Measurements from ENCODE around the gene KDR.

Gene KDR

DNA sequence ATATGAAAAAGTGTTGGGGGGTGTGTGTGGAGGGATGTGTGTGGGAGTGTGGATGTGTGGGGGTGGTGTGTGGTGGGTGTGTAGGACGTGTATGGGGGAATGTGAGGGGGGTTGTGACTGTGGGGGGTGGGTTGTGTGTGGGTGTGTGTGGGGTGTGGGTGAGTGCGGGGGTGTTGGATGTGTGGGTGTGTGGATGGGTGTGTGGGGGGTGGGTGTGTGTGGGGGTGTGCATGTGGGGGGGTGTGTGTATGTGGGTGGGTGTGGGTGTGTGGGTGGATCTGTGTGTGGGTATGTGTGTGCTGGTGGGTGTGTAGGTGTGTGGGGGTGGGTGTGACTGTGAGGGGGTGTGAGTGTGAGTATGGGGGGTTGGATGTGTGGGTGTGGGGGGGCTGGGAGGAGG, 47.8 kb downstream of the KDR start:
- no peaks in the 10 kb centered on the region for H3K9me3 ChIP-seq (ENCODE audit: control insufficient read depth in 1 of 2, low read length in 2 of 2)
- H3K4me3 ChIP-seq (ENCODE audit: low read depth in 1 of 2, low read length in 2 of 2): no peak overlapping the region
- H3K4me1 ChIP-seq (ENCODE audit: control insufficient read depth in 1 of 2, insufficient read depth in 2 of 2, low read length in 2 of 2): no peaks in the 10 kb centered on the region
- no peaks in the 10 kb centered on the region for H3K27me3 ChIP-seq (ENCODE audit: low read depth, low read length)
- no peaks in the 10 kb centered on the region for H3K36me3 ChIP-seq (ENCODE audit: control insufficient read depth in 1 of 2, insufficient read depth in 2 of 2, low read length in 2 of 2)
- no peak overlapping the region for H3K27ac ChIP-seq (ENCODE audit: low read length)

DNA sequence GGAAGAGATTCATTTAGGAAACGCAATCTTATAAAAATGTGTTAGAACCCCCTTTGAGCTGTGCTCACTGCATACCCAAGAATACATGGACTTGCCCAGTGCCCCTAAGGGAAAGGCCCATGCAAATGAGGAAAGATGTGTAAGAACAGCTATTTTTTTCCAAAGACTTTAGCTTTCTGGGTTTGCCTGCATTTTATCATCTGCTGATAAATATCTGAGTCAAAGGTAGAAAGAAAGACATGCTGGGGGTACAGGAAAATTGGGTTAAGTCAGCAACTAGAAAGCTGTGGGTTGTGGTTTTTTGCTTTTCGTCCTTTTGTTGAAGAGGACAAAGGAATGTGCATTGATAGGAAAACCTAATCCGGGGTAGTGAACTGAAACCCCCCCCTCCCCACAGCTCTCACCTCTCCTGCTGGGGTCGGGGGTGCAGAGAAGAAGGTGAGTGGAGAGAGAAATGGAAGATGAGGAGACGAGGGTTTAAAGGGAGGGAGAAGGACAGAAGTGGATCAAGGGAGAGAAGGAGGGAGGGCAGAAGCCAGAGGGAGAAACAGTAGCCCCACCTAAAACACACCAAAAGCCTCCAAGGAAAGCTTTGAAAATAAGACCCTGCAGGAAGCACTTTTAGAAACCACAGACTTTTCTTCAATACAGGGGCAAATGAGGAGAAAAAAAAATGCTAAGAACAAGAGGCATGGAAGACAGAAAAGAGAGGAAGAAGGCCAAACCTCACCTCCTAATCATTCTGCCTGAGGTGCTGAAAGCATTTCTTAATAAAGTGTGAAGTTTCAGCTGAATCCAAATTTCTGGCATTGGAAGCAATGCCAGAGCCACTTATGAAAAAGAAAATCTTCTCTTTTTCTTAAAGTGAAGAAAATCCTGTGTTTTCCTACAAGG, 49.3 kb downstream of the KDR start:
- Histone ChIP-seq H3K4me1 (ENCODE audit: control insufficient read depth in 1 of 2, insufficient read depth in 2 of 2, low read length in 2 of 2) (no peaks in the 10 kb centered on the region), H3K4me3 (ENCODE audit: low read depth in 1 of 2, low read length in 2 of 2) (no peak overlapping the region), H3K27me3 (ENCODE audit: low read depth, low read length) (no peaks in the 10 kb centered on the region), H3K27ac (ENCODE audit: low read length) (no peak overlapping the region), H3K36me3 (ENCODE audit: control insufficient read depth in 1 of 2, insufficient read depth in 2 of 2, low read length in 2 of 2) (no peaks in the 10 kb centered on the region), H3K9me3 (ENCODE audit: control insufficient read depth in 1 of 2, low read length in 2 of 2) (no peaks in the 10 kb centered on the region)

DNA sequence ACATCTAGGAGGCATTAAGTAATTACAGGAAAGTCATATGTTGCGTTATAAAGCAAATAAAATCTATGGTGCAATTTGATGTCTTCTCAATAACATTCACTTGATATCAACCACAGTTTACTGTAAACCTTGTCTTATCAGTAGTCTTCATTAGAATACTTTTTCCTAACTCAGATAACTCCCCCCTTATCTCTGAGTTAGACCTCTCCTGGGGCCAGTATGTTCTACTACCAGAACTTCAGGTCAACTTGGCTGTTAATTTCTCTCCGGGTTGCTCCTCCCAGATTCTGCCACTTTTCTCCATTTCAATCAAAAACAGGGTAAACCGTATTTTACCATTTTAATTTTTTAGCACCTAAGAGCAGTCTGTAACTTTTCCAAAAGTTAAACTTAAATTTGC, 50.0 kb downstream of the KDR start:
- Histone ChIP-seq H3K9me3 (ENCODE audit: control insufficient read depth in 1 of 2, low read length in 2 of 2) (no peaks in the 10 kb centered on the region), H3K4me1 (ENCODE audit: control insufficient read depth in 1 of 2, insufficient read depth in 2 of 2, low read length in 2 of 2) (no peaks in the 10 kb centered on the region), H3K36me3 (ENCODE audit: control insufficient read depth in 1 of 2, insufficient read depth in 2 of 2, low read length in 2 of 2) (no peaks in the 10 kb centered on the region), H3K27me3 (ENCODE audit: low read depth, low read length) (no peaks in the 10 kb centered on the region), H3K27ac (ENCODE audit: low read length) (no peak overlapping the region), H3K4me3 (ENCODE audit: low read depth in 1 of 2, low read length in 2 of 2) (no peak overlapping the region)

DNA sequence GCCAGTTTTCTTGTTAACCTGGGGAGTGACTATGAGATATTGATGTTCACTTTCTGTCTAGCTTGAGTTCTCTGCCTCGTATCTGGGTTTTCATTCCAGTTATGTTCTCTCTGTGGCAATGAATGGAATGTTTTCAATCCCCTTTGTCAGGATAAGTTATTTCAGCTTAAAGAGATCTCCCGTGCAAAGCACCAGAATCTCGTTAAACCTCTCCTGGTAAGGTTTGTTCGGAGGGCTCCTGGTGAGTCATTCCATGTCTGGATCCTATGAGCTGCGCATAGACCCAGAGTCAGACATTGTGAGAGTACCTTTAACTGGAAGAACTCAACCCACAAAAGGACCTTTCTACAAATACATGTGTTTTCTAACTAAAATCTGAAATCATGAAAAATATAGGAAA, 51.0 kb downstream of the KDR start:
- Histone ChIP-seq H3K4me3 (ENCODE audit: low read depth in 1 of 2, low read length in 2 of 2) (no peak overlapping the region), H3K27ac (ENCODE audit: low read length) (no peak overlapping the region), H3K4me1 (ENCODE audit: control insufficient read depth in 1 of 2, insufficient read depth in 2 of 2, low read length in 2 of 2) (no peaks in the 10 kb centered on the region), H3K36me3 (ENCODE audit: control insufficient read depth in 1 of 2, insufficient read depth in 2 of 2, low read length in 2 of 2) (no peaks in the 10 kb centered on the region), H3K27me3 (ENCODE audit: low read depth, low read length) (no peaks in the 10 kb centered on the region), H3K9me3 (ENCODE audit: control insufficient read depth in 1 of 2, low read length in 2 of 2) (no peaks in the 10 kb centered on the region)

DNA sequence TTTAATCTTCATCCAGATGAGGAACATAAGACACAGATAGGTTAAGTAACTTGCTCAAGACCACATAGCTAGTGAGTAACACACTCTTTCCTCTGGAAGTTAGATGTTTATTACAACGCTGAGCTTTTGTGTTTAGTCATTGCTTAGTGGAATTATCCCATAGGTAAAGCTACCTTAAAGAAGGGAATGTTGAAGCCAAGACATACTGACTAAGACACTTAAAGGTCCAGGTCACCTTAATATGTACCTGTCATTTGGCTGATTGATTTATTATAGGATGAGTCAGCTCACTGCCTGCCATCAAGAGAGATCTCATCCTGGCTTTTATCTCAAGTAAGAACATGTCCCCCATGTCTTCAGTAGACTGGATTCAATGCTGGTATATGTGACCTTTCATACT, 53.4 kb downstream of the KDR start:
- Histone ChIP-seq H3K4me3 (ENCODE audit: low read depth in 1 of 2, low read length in 2 of 2) (no peak overlapping the region), H3K9me3 (ENCODE audit: control insufficient read depth in 1 of 2, low read length in 2 of 2) (no peaks in the 10 kb centered on the region), H3K27ac (ENCODE audit: low read length) (no peak overlapping the region)

DNA sequence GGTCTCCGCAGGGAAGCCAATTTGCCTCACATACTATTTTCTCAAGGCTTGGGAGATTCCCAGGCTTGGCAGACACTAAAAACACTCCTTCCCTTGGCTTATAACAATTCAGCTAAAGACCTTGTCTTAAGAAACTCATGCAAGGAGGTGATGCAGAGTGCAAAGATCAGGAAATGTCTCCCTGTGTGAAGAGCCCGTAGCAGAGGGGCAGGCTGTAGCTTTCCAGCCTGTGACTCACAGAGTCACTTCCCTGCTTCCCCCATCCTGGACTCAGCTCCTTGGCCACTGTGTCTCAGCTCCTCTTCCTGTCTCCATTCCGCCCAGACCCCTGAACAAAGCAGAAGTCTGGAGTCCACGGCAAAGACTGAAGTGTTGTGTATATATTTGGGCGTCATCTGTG, 56.1 kb downstream of the KDR start:
- Histone ChIP-seq H3K36me3 (ENCODE audit: control insufficient read depth in 1 of 2, insufficient read depth in 2 of 2, low read length in 2 of 2) (no peaks in the 10 kb centered on the region), H3K9me3 (ENCODE audit: control insufficient read depth in 1 of 2, low read length in 2 of 2) (no peaks in the 10 kb centered on the region), H3K27me3 (ENCODE audit: low read depth, low read length) (no peaks in the 10 kb centered on the region), H3K27ac (ENCODE audit: low read length) (no peak overlapping the region), H3K4me1 (ENCODE audit: control insufficient read depth in 1 of 2, insufficient read depth in 2 of 2, low read length in 2 of 2) (no peaks in the 10 kb centered on the region), H3K4me3 (ENCODE audit: low read depth in 1 of 2, low read length in 2 of 2) (no peak overlapping the region)

More for the DNA sequence above, 53.4 kb downstream of the KDR start:
- H3K36me3 ChIP-seq (ENCODE audit: control insufficient read depth in 1 of 2, insufficient read depth in 2 of 2, low read length in 2 of 2): no peaks in the 10 kb centered on the region
- H3K27me3 ChIP-seq (ENCODE audit: low read depth, low read length): no peaks in the 10 kb centered on the region
- H3K4me1 ChIP-seq (ENCODE audit: control insufficient read depth in 1 of 2, insufficient read depth in 2 of 2, low read length in 2 of 2): no peaks in the 10 kb centered on the region

DNA sequence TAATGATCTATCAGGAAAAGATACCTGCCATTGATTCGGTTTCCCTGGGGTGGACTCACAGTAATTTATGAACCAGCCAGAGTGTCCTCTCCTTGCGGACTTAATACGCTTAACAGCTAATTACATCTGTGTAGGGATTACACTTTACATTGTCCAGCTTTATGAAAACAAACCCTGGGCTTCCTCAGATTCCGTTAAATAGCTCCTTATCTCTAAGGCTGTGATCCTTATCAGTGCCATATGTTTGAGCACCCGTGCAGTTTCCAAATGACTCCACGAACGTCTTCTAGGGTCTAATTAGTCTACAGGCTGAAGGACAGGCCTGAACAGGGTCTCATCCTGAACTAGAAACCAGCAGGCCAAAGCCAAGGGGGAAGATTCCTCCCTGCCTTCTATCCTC, 56.9 kb downstream of the KDR start:
- H3K27me3 ChIP-seq (ENCODE audit: low read depth, low read length): no peaks in the 10 kb centered on the region
- no peak overlapping the region for H3K4me3 ChIP-seq (ENCODE audit: low read depth in 1 of 2, low read length in 2 of 2)
- H3K27ac ChIP-seq (ENCODE audit: low read length): no peak overlapping the region
- H3K36me3 ChIP-seq (ENCODE audit: control insufficient read depth in 1 of 2, insufficient read depth in 2 of 2, low read length in 2 of 2): no peaks in the 10 kb centered on the region
- H3K9me3 ChIP-seq (ENCODE audit: control insufficient read depth in 1 of 2, low read length in 2 of 2): no peaks in the 10 kb centered on the region
- no peaks in the 10 kb centered on the region for H3K4me1 ChIP-seq (ENCODE audit: control insufficient read depth in 1 of 2, insufficient read depth in 2 of 2, low read length in 2 of 2)

DNA sequence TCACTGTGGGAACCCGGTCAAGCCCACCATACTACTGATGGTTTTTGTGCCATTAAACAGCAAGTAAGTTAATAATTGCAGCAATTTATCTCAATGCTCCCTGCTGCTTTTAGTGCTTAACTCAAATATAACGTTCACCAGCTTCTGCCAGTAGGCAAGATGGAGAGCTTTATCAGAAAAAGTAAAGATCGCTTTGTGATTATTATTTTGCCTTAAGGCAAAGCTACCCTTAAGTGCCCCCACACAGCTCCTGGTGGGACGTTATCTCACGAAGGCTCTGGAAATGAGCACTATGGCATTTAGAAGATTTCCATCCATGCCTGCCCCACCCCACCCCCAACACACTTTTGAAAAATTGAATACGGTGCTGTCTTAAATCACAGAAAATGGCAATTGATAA, 59.4 kb downstream of the KDR start:
- Histone ChIP-seq H3K27me3 (ENCODE audit: low read depth, low read length) (no peaks in the 10 kb centered on the region), H3K9me3 (ENCODE audit: control insufficient read depth in 1 of 2, low read length in 2 of 2) (no peaks in the 10 kb centered on the region), H3K4me1 (ENCODE audit: control insufficient read depth in 1 of 2, insufficient read depth in 2 of 2, low read length in 2 of 2) (no peaks in the 10 kb centered on the region), H3K27ac (ENCODE audit: low read length) (no peak overlapping the region), H3K4me3 (ENCODE audit: low read depth in 1 of 2, low read length in 2 of 2) (no peak overlapping the region), H3K36me3 (ENCODE audit: control insufficient read depth in 1 of 2, insufficient read depth in 2 of 2, low read length in 2 of 2) (no peaks in the 10 kb centered on the region)

DNA sequence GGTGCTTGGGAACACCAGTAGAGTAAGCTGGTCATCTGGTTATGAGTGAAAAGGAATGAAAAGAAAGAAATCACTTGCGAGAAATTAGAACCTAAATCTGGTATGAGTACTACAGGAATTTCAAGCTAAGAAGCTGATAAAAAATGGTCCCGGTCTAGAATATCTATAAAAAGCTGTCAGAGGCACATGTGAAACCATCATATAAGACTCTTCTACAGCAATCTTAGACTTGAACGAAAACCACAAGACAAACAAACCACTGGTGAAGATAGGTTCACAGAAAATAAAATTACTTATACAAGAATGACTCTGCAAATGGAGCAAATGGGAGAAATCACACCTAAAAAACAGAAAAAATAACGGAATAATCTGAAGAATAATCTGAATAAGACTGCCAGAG, 69.9 kb downstream of the KDR start:
- H3K27me3 ChIP-seq (ENCODE audit: low read depth, low read length): no peaks in the 10 kb centered on the region
- peaks cover 0 to 4% of the 10 kb centered on the region in 2 donors for H3K9me3 ChIP-seq (ENCODE audit: control insufficient read depth in 1 of 2, low read length in 2 of 2)

DNA sequence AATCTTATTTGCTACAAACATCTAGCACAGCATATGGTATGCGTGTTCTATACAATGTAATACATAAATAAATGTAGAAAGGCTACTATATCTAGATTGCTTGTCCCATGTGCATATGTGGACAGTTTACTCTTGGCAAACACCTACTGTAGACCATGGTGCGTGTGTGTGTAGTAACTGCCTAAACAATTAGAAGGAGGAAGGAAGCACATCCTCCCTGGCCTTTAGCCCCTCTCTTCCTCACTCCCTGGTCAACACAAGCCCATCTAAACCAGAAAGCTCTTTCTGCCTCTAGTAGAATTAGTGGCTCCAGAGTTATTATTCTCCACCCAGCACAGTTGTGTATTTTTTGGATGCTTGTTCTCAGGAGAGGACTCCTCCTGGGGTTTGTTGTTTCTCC, 73.9 kb downstream of the KDR start:
- Histone ChIP-seq H3K9me3 (ENCODE audit: control insufficient read depth in 1 of 2, low read length in 2 of 2) (peaks cover 0 to 6% of the 10 kb centered on the region in 2 donors), H3K36me3 (ENCODE audit: control insufficient read depth in 1 of 2, insufficient read depth in 2 of 2, low read length in 2 of 2) (no peaks in the 10 kb centered on the region), H3K4me3 (ENCODE audit: low read depth in 1 of 2, low read length in 2 of 2) (no peak overlapping the region), H3K4me1 (ENCODE audit: control insufficient read depth in 1 of 2, insufficient read depth in 2 of 2, low read length in 2 of 2) (no peaks in the 10 kb centered on the region), H3K27me3 (ENCODE audit: low read depth, low read length) (no peaks in the 10 kb centered on the region), H3K27ac (ENCODE audit: low read length) (no peak overlapping the region)

More for the DNA sequence above, 69.9 kb downstream of the KDR start:
- H3K4me3 ChIP-seq (ENCODE audit: low read depth in 1 of 2, low read length in 2 of 2): no peak overlapping the region
- no peaks in the 10 kb centered on the region for H3K4me1 ChIP-seq (ENCODE audit: control insufficient read depth in 1 of 2, insufficient read depth in 2 of 2, low read length in 2 of 2)
- no peak overlapping the region for H3K27ac ChIP-seq (ENCODE audit: low read length)
- H3K36me3 ChIP-seq (ENCODE audit: control insufficient read depth in 1 of 2, insufficient read depth in 2 of 2, low read length in 2 of 2): no peaks in the 10 kb centered on the region

DNA sequence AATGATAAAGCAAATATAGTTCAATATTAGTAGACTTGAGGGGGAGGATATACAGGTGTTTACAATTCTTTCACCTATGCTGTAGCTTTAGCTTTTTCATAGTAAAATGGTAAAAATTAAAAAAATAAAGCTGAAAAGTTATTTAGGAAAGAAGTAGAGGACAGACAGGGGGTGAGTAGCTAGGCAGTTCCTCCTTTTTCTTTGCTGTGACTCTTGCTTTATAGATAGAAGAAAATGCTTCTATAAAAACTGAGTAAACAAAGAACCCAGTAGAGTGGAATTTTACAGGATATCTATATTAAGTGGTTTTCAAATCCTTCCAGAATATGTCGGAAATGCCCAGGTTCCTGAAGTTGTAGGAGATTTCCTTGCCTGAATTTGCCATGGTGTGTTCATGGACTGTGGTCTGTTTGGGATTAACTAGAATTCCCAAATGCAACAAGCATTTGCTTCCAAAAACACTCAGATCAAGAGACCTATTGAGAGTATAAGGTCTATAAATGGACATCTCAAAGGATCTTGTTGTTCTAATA, 74.9 kb downstream of the KDR start:
- Histone ChIP-seq H3K36me3 (ENCODE audit: control insufficient read depth in 1 of 2, insufficient read depth in 2 of 2, low read length in 2 of 2) (no peaks in the 10 kb centered on the region), H3K4me1 (ENCODE audit: control insufficient read depth in 1 of 2, insufficient read depth in 2 of 2, low read length in 2 of 2) (no peaks in the 10 kb centered on the region), H3K27ac (ENCODE audit: low read length) (no peak overlapping the region), H3K9me3 (ENCODE audit: control insufficient read depth in 1 of 2, low read length in 2 of 2) (peaks cover 0 to 6% of the 10 kb centered on the region in 2 donors), H3K4me3 (ENCODE audit: low read depth in 1 of 2, low read length in 2 of 2) (no peak overlapping the region), H3K27me3 (ENCODE audit: low read depth, low read length) (no peaks in the 10 kb centered on the region)

Measured in muscle layer of duodenum (tissue), 2 donors.